Left ventricle myocardium inferior (tissue), 1 donor: ENCODE measurements around the gene PHF3. TPM values are rescaled to one million over a fixed set of nuclear protein-coding genes. Genes with fewer than 3 reads are reported as not detected.

Source experiments
- DNase-seq: peaks from one replicate; pipeline ENCODE4 v3.0.0-alpha.2; 2020
- H3K27ac ChIP-seq: fragments of 200-600 bp; replicated peaks from 2 replicates; pipeline ENCODE4 v1.8.0; 2021
- H3K27me3 ChIP-seq: fragments of 200-600 bp; 2 replicates; pipeline ENCODE4 v1.8.0; 2021; ENCODE audit warnings: low read depth
- H3K36me3 ChIP-seq: fragments of 200-600 bp; 2 replicates; pipeline ENCODE4 v1.8.0; 2021
- H3K4me1 ChIP-seq: fragments of 200-600 bp; 2 replicates; pipeline ENCODE4 v1.8.0; 2021
- H3K4me3 ChIP-seq: fragments of 200-600 bp; 2 replicates; pipeline ENCODE4 v1.8.0; 2021; ENCODE audit warnings: mild to moderate bottlenecking, moderate library complexity
- H3K9me3 ChIP-seq: fragments of 200-600 bp; replicated peaks from 2 replicates; pipeline ENCODE4 v1.8.0; 2021
- CTCF ChIP-seq: fragments of 200-600 bp; IDR thresholded peaks from 2 replicates; pipeline ENCODE4 v1.8.0; 2021; ENCODE audit warnings: antibody characterized with exemption, mild to moderate bottlenecking, borderline replicate concordance
- intact Hi-C: fragments of 100-400 bp; cut with micrococcal nuclease; formaldehyde crosslinking; loops from one replicate; pipeline ENCODE4 v1.11.0; 2022
- total RNA-seq: library from RNA; stranded (reverse); fragmentation: NEBNext Ultra II Directional; extraction: Animal tissue kit (Norgen Biotek cat#: 25700); gene quantifications from one replicate; pipeline ENCODE4 v1.2.1, GENCODE V29; 2021
- donor health status: DM: no; HTN: yes; CAD: no; lungs with severe emphysema.

PHF3 gene
- total RNA-seq, 1 donor from 2014 or later = 32.0 TPM

GRCh38 chr6:63611560-63611959 is 24.0 kb upstream of the PHF3 start:
- Histone ChIP-seq H3K36me3 (no peaks in the 10 kb centered on the region), H3K27ac (no peak overlapping the region), H3K4me3 (no peak overlapping the region), H3K27me3 (no peaks in the 10 kb centered on the region), H3K4me1 (no peaks in the 10 kb centered on the region), H3K9me3 (peaks cover 3% of the 10 kb centered on the region)
- no peak for TF ChIP-seq CTCF
- intact Hi-C loops = no loop called here
- no peak for DNase-seq

GRCh38 chr6:63615590-63615989 is 20.0 kb upstream of the PHF3 start:
- intact Hi-C loops = no loop called here
- no peaks in the 10 kb centered on the region for H3K4me1 ChIP-seq
- DNase-seq = no peak
- peaks cover 13% of the 10 kb centered on the region for H3K27me3 ChIP-seq
- no peaks in the 10 kb centered on the region for H3K9me3 ChIP-seq
- no peaks in the 10 kb centered on the region for H3K36me3 ChIP-seq
- no peak overlapping the region for H3K27ac ChIP-seq
- TF ChIP-seq CTCF = no peak
- no peak overlapping the region for H3K4me3 ChIP-seq

- Histone ChIP-seq H3K4me3 (no peak overlapping the region), H3K27ac (no peak overlapping the region), H3K27me3 (peaks cover 6% of the 10 kb centered on the region), H3K4me1 (no peaks in the 10 kb centered on the region), H3K36me3 (no peaks in the 10 kb centered on the region), H3K9me3 (no peaks in the 10 kb centered on the region)
- no peak for TF ChIP-seq CTCF
- intact Hi-C loops = no loop called here
- DNase-seq = no peak
Measured at GRCh38 chr6:63624091-63624490, 11.5 kb upstream of the PHF3 start.

- no peak for TF ChIP-seq CTCF
- H3K27me3 ChIP-seq = no peaks in the 10 kb centered on the region
- H3K36me3 ChIP-seq = no peaks in the 10 kb centered on the region
- no peaks in the 10 kb centered on the region for H3K9me3 ChIP-seq
- no peak for DNase-seq
- intact Hi-C loops = no loop called here
- H3K4me3 ChIP-seq = no peak overlapping the region
- peaks cover 10% of the 10 kb centered on the region for H3K4me1 ChIP-seq
- no peak overlapping the region for H3K27ac ChIP-seq
Measured at GRCh38 chr6:63630466-63630865, 5.1 kb upstream of the PHF3 start.

GRCh38 chr6:63634630-63635029 is 972 bp upstream of the PHF3 start:
- peak overlapping the region; percentile 98 for H3K27ac ChIP-seq
- no peaks in the 10 kb centered on the region for H3K27me3 ChIP-seq
- H3K9me3 ChIP-seq = no peaks in the 10 kb centered on the region
- H3K36me3 ChIP-seq = no peaks in the 10 kb centered on the region
- TF ChIP-seq CTCF = no peak
- no peak for DNase-seq
- peak overlapping the region; percentile 99 for H3K4me3 ChIP-seq
- intact Hi-C loops = no loop called here
- peaks cover 50% of the 10 kb centered on the region for H3K4me1 ChIP-seq

- TF ChIP-seq CTCF = no peak
- intact Hi-C loops = no loop called here
- peak overlapping the region; percentile 98 for H3K27ac ChIP-seq
Measured at GRCh38 chr6:63635215-63635587, 401 bp upstream of the PHF3 start.

More at GRCh38 chr6:63635215-63635587, 401 bp upstream of the PHF3 start:
- no peaks in the 10 kb centered on the region for H3K9me3 ChIP-seq
- DNase-seq = no peak
- H3K36me3 ChIP-seq = no peaks in the 10 kb centered on the region
- H3K27me3 ChIP-seq = no peaks in the 10 kb centered on the region
- peak overlapping the region; percentile 99 for H3K4me3 ChIP-seq
- peaks cover 55% of the 10 kb centered on the region for H3K4me1 ChIP-seq
